Measurements from ENCODE around the gene FBLN5.

- no peak for TF ChIP-seq MYC (IDR thresholded peaks at IDR 0.05; ENCODE audit: low read depth, low read length)
- TF ChIP-seq CTCF (IDR thresholded peaks at IDR 0.05; ENCODE audit: extremely low read depth in 1 of 2, insufficient read depth in 1 of 2, low read depth in 1 of 2, low read length in 2 of 2), result no peak
- TF ChIP-seq POLR2A (IDR thresholded peaks at IDR 0.05; ENCODE audit: low read depth, low read length), result no peak
- TF ChIP-seq POLR2AphosphoS5 (IDR thresholded peaks at IDR 0.05; ENCODE audit: insufficient read depth, low read depth, low read length), result no peak
- TF ChIP-seq JUN (IDR thresholded peaks at IDR 0.05; ENCODE audit: borderline replicate concordance, insufficient read depth, insufficient read length, low read depth), result no peak
Observed at GRCh38 chr14:91963465-91963864, 16.0 kb upstream of the FBLN5 start.

Measured in endothelial cell of umbilical vein (primary cell).